K562 (cell line): Measurements from ENCODE around the gene METTL3. TPM values are rescaled to one million over a fixed set of nuclear protein-coding genes. Genes with fewer than 3 reads are reported as not detected.

Source experiments
- CXXC5 ChIP-seq: fragments of 250-450 bp; sonication (Bioruptor Pico); IDR thresholded peaks from 2 replicates; pipeline ENCODE4 v1.8.0; 2022; ENCODE audit warnings: inconsistent platforms, mild to moderate bottlenecking, moderate library complexity
- E4F1 ChIP-seq: fragments of 250-450 bp; sonication (Bioruptor Pico); IDR thresholded peaks from 2 replicates; pipeline ENCODE4 v1.5.0; 2021; ENCODE audit warnings: mild to moderate bottlenecking, borderline replicate concordance
- ELF1 ChIP-seq: fragments of 200-800 bp; sonication (Bioruptor generic); IDR thresholded peaks from 2 replicates; pipeline ENCODE4 v1.6.1; 2016; ENCODE audit warnings: missing genetic modification characterization, missing compliant biosample characterization
- ELF4 ChIP-seq: fragments of 450-650 bp; formaldehyde crosslinking; IDR thresholded peaks from 2 replicates; pipeline ENCODE4 v1.4.0; 2022; ENCODE audit warnings: missing genetic modification characterization
- EP300 ChIP-seq: IDR thresholded peaks from 2 replicates; pipeline ENCODE4 v1.6.1; 2012; ENCODE audit warnings: low read length, improper control_type of control experiment
- IFI16 ChIP-seq: fragments of 250-450 bp; sonication (Bioruptor Pico); IDR thresholded peaks from 2 replicates; pipeline ENCODE4 v2.1.2; 2022; ENCODE audit warnings: mild to moderate bottlenecking, inconsistent platforms
- KLF16 ChIP-seq: IDR thresholded peaks from 2 replicates; pipeline ENCODE4 v1.6.1; 2016; ENCODE audit warnings: antibody characterized with exemption
- MITF ChIP-seq: IDR thresholded peaks from 2 replicates; pipeline ENCODE4 v1.6.1; 2014; ENCODE audit warnings: antibody characterized with exemption
- NBN ChIP-seq: fragments of 450-650 bp; IDR thresholded peaks from 2 replicates; pipeline ENCODE4 v1.6.1; 2016; ENCODE audit warnings: low read depth, mild to moderate bottlenecking
- RBM17 ChIP-seq: fragments of 200-400 bp; formaldehyde crosslinking; IDR thresholded peaks from 2 replicates; pipeline ENCODE4 v1.6.1; 2017; ENCODE audit warnings: low read depth, mild to moderate bottlenecking, low read length, borderline replicate concordance
- SPI1 ChIP-seq: IDR thresholded peaks from 2 replicates; pipeline ENCODE4 v1.6.1; 2011; ENCODE audit warnings: low read depth, low read length, control low read depth, borderline replicate concordance
- THRA ChIP-seq: fragments of 450-650 bp; IDR thresholded peaks from 2 replicates; pipeline ENCODE4 v1.6.1; 2017; ENCODE audit warnings: mild to moderate bottlenecking, moderate library complexity
- ZFP36 ChIP-seq: fragments of 150-350 bp; IDR thresholded peaks from 2 replicates; pipeline ENCODE4 v1.6.1; 2018; ENCODE audit warnings: low read length, low read depth; ENCODE audit not compliant: partially characterized antibody
- ZNF146 ChIP-seq: IDR thresholded peaks from one replicate; pipeline ENCODE4 v1.6.1; 2018; ENCODE audit warnings: missing compliant biosample characterization; ENCODE audit not compliant: unreplicated experiment
- ZNF316 ChIP-seq: fragments of 450-650 bp; IDR thresholded peaks from 2 replicates; pipeline ENCODE4 v1.6.1; 2016
- ZNF589 ChIP-seq: fragments of 200-800 bp; sonication (Bioruptor generic); IDR thresholded peaks from 2 replicates; pipeline ENCODE4 v1.6.1; 2016; ENCODE audit warnings: low read depth, missing genetic modification characterization, missing compliant biosample characterization
- ZNF609 ChIP-seq: sonication (generic); formaldehyde crosslinking; IDR thresholded peaks from 2 replicates; pipeline ENCODE4 v1.8.1; 2023; ENCODE audit warnings: missing genetic modification reagents, mild to moderate bottlenecking, borderline replicate concordance
- ZNF695 ChIP-seq: fragments of 450-650 bp; formaldehyde crosslinking; IDR thresholded peaks from 2 replicates; pipeline ENCODE4 v1.4.0; 2020; ENCODE audit warnings: mild to moderate bottlenecking, moderate library complexity
- polyA plus RNA-seq, 8 experiments: library from polyadenylated mRNA; depleted of rRNA in 4 of 8; stranded (reverse) in 5 of 8; unstranded in 3 of 8; fragments of >200 nt; fragmentation: Nextera tagmentation in 2 of 8; fragmentation: Illumina TruSeq in 1 of 8; extraction: Ambion mirVana in 2 of 8; extraction: Trizol in 1 of 8; gene quantifications; 2 replicates each; pipeline versions ENCODE4 v1.2.1 to v1.2.3, GENCODE V29; 2011 to 2014; ENCODE audit warnings: inconsistent platforms in 1 of 8, missing spikeins in 1 of 8
- total RNA-seq, 7 experiments: library from RNA; depleted of rRNA in 6 of 7; stranded (reverse); fragments of >200 nt in 6 of 7; fragmentation: Illumina TruSeq in 2 of 7; extraction: Trizol in 2 of 7; gene quantifications; 2 replicates each; pipeline versions ENCODE4 v1.2.1 to v1.2.3, GENCODE V29; 2011 to 2021; ENCODE audit warnings: low replicate concordance in 1 of 7

The METTL3 gene
- total and polyA plus RNA-seq, 9 of the 15 experiments (the other 6 are each of a cell fraction or from before 2014, with no cell fraction given): 42.1 to 151 (median 65.7) TPM

GRCh38 chr14:21476925-21477681 is 34.0 kb downstream of the METTL3 start, which contains the start of the genes RAB2B and TOX4 (continued):
- TF ChIP-seq ZNF609 (CRISPR knock-in tag) (no peak), ZNF146 (CRISPR knock-in tag) (no peak), ZNF695 (CRISPR knock-in tag) (no peak), ELF1 (tag) (peak; percentile 82), ZNF589 (CRISPR knock-in tag) (no peak), RBM17 (no peak), CXXC5 (CRISPR knock-in tag) (peak; percentile 87), EP300 (peak; percentile 24; the same call in 1 of the 2 replicates), ELF4 (peak; percentile 88), IFI16 (CRISPR knock-in tag) (no peak), MITF (no peak), E4F1 (CRISPR knock-in tag) (no peak), ZNF316 (no peak), THRA (no peak), NBN (peak; percentile 77; the same call in 1 of the 2 replicates), KLF16 (no peak), ZFP36 (no peak), SPI1 (peak; percentile 54; the same call in 1 of the 2 replicates)
